Brain microvascular endothelial cell (primary cell): ENCODE data around the gene CCKAR.

Experiments
- DNase-seq: peaks from one replicate; pipeline ENCODE4 v3.0.0-alpha.2; 2020
- H3K27ac ChIP-seq: fragments of 250-450 bp; sonication (Bioruptor Pico); 2 replicates; pipeline ENCODE4 v1.5.1; 2020; ENCODE audit warnings: mild to moderate bottlenecking, moderate library complexity
- H3K27me3 ChIP-seq: fragments of 250-450 bp; sonication (Bioruptor Pico); replicated peaks from 2 replicates; pipeline ENCODE4 v1.5.1; 2020; ENCODE audit warnings: mild to moderate bottlenecking
- H3K36me3 ChIP-seq: fragments of 250-450 bp; sonication (Bioruptor Pico); replicated peaks from 2 replicates; pipeline ENCODE4 v1.5.1; 2020; ENCODE audit warnings: mild to moderate bottlenecking
- H3K4me3 ChIP-seq: 2 replicates; pipeline ENCODE4 v1.5.1; 2011; ENCODE audit warnings: low read depth, mild to moderate bottlenecking, control low read depth, low read length, moderate library complexity
- in situ Hi-C: cut with HindIII; loops from 2 replicates; pipeline ENCODE4 v1.10.0; 2017; ENCODE audit warnings: low sequenced_read_pairs, low pct_ligation_motif_present
- TF ChIP-seq, protein P1 (sequence below): IDR thresholded peaks from 2 replicates; pipeline ENCODE4 v1.5.1; 2011; ENCODE audit warnings: low read depth, mild to moderate bottlenecking, moderate library complexity, low read length, control low read depth, inconsistent platforms; ENCODE audit errors: missing control alignments

The CCKAR gene

DNA sequence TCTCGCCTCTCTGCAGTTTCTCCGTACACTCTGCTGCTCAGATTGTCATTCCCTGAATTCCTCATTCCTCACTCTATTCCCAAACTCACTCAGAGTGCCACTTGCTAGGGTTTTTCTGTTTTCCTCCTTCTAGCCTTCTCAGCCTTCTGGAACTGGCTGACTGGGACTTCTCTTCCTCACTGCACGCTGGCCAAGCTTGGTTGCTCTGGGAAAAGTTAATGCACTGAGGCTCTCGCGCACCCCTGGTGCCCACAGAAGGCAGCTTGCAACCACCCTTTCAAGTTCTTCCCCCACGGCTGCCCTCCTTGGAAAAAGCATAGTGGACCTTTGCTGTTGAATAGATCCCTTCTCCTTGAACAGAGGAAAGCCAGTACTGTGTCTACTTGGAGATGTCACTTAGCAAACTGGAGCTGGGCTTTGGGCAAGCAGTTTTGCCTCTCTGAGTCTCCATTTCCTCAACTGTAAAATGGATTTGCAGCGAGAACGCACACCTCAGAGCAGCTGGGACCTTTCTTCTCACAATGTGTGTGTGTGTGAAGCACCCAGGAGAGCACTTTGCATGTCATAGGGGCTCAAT is 6.0 kb upstream of the CCKAR start:
- TF ChIP-seq, protein P1, sequence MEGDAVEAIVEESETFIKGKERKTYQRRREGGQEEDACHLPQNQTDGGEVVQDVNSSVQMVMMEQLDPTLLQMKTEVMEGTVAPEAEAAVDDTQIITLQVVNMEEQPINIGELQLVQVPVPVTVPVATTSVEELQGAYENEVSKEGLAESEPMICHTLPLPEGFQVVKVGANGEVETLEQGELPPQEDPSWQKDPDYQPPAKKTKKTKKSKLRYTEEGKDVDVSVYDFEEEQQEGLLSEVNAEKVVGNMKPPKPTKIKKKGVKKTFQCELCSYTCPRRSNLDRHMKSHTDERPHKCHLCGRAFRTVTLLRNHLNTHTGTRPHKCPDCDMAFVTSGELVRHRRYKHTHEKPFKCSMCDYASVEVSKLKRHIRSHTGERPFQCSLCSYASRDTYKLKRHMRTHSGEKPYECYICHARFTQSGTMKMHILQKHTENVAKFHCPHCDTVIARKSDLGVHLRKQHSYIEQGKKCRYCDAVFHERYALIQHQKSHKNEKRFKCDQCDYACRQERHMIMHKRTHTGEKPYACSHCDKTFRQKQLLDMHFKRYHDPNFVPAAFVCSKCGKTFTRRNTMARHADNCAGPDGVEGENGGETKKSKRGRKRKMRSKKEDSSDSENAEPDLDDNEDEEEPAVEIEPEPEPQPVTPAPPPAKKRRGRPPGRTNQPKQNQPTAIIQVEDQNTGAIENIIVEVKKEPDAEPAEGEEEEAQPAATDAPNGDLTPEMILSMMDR: peak; percentile 27
- DNase-seq: no peak
- Histone ChIP-seq H3K4me3 (no peak overlapping the region), H3K27me3 (peaks cover 3% of the 10 kb centered on the region), H3K27ac (no peak overlapping the region), H3K36me3 (no peaks in the 10 kb centered on the region)
- in situ Hi-C loops: no loop called here

GRCh38 chr4:26493461-26493860 is 3.2 kb upstream of the CCKAR start:
- no peaks in the 10 kb centered on the region for H3K36me3 ChIP-seq
- no peak for DNase-seq
- H3K4me3 ChIP-seq: no peak overlapping the region
- no peak overlapping the region for H3K27ac ChIP-seq
- TF ChIP-seq, protein P1: no peak
- peaks cover 9% of the 10 kb centered on the region for H3K27me3 ChIP-seq
- in situ Hi-C loops: no loop called here

- H3K27me3 ChIP-seq: peaks cover 9% of the 10 kb centered on the region
- in situ Hi-C loops: no loop called here
Observed at GRCh38 chr4:26491449-26492170, 1.3 kb upstream of the CCKAR start.

GRCh38 chr4:26490960-26491284 is 638 bp upstream of the CCKAR start:
- DNase-seq: no peak
- no peak overlapping the region for H3K27ac ChIP-seq

More at GRCh38 chr4:26491449-26492170, 1.3 kb upstream of the CCKAR start:
- H3K4me3 ChIP-seq: no peak overlapping the region
- TF ChIP-seq, protein P1: no peak
- no peak for DNase-seq
- no peak overlapping the region for H3K27ac ChIP-seq
- no peaks in the 10 kb centered on the region for H3K36me3 ChIP-seq

DNA sequence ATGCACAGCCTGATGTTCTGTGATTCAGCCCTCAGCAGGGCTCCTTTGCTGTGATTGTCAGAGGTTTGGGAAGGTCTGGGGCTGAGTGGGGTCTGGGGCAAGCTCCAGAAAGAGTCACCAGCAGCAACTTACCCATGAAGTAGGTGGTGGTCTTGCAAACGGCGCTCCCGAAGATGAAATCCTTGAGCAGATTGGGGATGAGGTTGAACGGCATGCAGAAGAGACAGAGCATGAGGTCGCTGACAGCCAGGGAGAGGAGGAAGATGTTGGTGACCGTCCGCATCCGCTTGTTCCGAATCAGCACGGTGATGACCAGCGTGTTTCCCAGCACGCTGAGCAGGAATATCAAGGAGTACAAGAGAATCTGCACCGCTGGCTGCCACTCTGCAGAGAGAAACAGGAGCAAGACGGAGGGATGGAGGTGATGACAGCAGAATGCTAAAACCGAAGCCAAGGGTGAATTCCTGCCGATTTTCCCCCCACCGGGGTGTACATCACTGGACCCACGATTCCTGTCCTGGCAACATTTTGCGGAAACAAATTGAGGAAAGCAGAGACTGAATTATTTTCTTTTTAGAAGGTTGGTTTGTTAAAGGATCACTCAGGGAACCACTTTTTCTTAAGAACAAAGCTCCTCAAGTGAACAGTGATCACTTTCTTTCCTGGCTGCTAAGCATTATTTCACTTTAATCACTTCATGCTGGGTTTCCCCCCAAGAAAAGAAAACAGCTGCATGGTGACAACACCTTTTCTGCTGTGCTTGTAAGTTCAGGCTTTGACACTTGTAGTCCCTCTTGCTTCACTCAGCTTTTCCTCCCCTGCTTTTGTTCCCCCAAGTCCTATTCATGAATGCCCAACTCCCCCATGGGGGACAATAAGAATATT is 941 bp downstream of the CCKAR start:
- no peak for DNase-seq
- no peak overlapping the region for H3K27ac ChIP-seq
- TF ChIP-seq, protein P1: no peak
- H3K36me3 ChIP-seq: no peaks in the 10 kb centered on the region
- no peak overlapping the region for H3K4me3 ChIP-seq
- H3K27me3 ChIP-seq: peaks cover 9% of the 10 kb centered on the region
- in situ Hi-C loops: no loop called here

More at GRCh38 chr4:26490960-26491284, 638 bp upstream of the CCKAR start:
- no peaks in the 10 kb centered on the region for H3K36me3 ChIP-seq
- in situ Hi-C loops: no loop called here
- TF ChIP-seq, protein P1: no peak
- H3K4me3 ChIP-seq: no peak overlapping the region
- H3K27me3 ChIP-seq: peaks cover 9% of the 10 kb centered on the region
